ENCODE measurements around the gene ADGRA3. TPM values are rescaled to one million over a fixed set of nuclear protein-coding genes. Genes with fewer than 3 reads are reported as not detected.
A peak's percentile ranks its signal among the peaks of the same experiment; 100 is the strongest.

Gene ADGRA3
- total RNA-seq, 2 donors from 2014 or later: 51.8 to 54.9 TPM

- Histone ChIP-seq H3K9me3 (ENCODE audit: control insufficient read depth, low read length) (no peaks in the 10 kb centered on the region), H3K27me3 (ENCODE audit: control insufficient read depth, insufficient read depth, low read length, poor library complexity, severe bottlenecking) (no peaks in the 10 kb centered on the region), H3K9ac (ENCODE audit: extremely low read depth, low read length, poor library complexity, severe bottlenecking) (no peak overlapping the region), H3K27ac (ENCODE audit: low read depth, low read length) (no peak overlapping the region), H3K4me3 (ENCODE audit: low read length) (no peak overlapping the region), H3K36me3 (ENCODE audit: control insufficient read depth, insufficient read depth, low read length) (no peaks in the 10 kb centered on the region), H3K4me1 (ENCODE audit: control insufficient read depth, insufficient read depth, low read length) (peaks cover 7% of the 10 kb centered on the region)
- Mint-ChIP-seq H3K27ac (no peak overlapping the region), H3K9me3 (no peaks in the 10 kb centered on the region), H3K4me3 (no peak overlapping the region), H3K4me1 (peaks cover 33% of the 10 kb centered on the region), H3K36me3 (ENCODE audit: low read depth) (peaks cover 2% of the 10 kb centered on the region), H3K27me3 (ENCODE audit: insufficient read depth) (no peaks in the 10 kb centered on the region)
- TF ChIP-seq CTCF (conservative IDR thresholded peaks at IDR 0.05): no peak
- WGBS, 2 experiments (ENCODE audit: insufficient coverage in 1 of 2, insufficient read length in 1 of 2): 80 to 100% methylated on average over 1 of the region's 1 CpG
- no peak for DNase-seq
Measured at GRCh38 chr4:22510750-22511149, 5.1 kb downstream of the ADGRA3 start.

GRCh38 chr4:22508376-22508775, 7.5 kb downstream of the ADGRA3 start:
- H3K27me3 ChIP-seq (ENCODE audit: control insufficient read depth, insufficient read depth, low read length, poor library complexity, severe bottlenecking): no peaks in the 10 kb centered on the region
- Mint-ChIP-seq H3K36me3 (ENCODE audit: low read depth) (peaks cover 2% of the 10 kb centered on the region), H3K4me1 (peaks cover 34% of the 10 kb centered on the region), H3K27ac (no peak overlapping the region), H3K4me3 (no peak overlapping the region), H3K9me3 (no peaks in the 10 kb centered on the region), H3K27me3 (ENCODE audit: insufficient read depth) (no peaks in the 10 kb centered on the region)
- no peak overlapping the region for H3K27ac ChIP-seq (ENCODE audit: low read depth, low read length)
- no peak overlapping the region for H3K9ac ChIP-seq (ENCODE audit: extremely low read depth, low read length, poor library complexity, severe bottlenecking)
- WGBS, 2 experiments (ENCODE audit: insufficient coverage in 1 of 2, insufficient read length in 1 of 2): 89 to 100% methylated on average over 2 to 3 of the region's 3 CpGs
- no peaks in the 10 kb centered on the region for H3K36me3 ChIP-seq (ENCODE audit: control insufficient read depth, insufficient read depth, low read length)
- no peak overlapping the region for H3K4me3 ChIP-seq (ENCODE audit: low read length)
- no peak for TF ChIP-seq CTCF (conservative IDR thresholded peaks at IDR 0.05)
- no peaks in the 10 kb centered on the region for H3K9me3 ChIP-seq (ENCODE audit: control insufficient read depth, low read length)
- DNase-seq: no peak
- H3K4me1 ChIP-seq (ENCODE audit: control insufficient read depth, insufficient read depth, low read length): peaks cover 7% of the 10 kb centered on the region

GRCh38 chr4:22504922-22505321, 10.9 kb downstream of the ADGRA3 start:
- Histone ChIP-seq H3K9ac (ENCODE audit: extremely low read depth, low read length, poor library complexity, severe bottlenecking) (no peak overlapping the region), H3K27ac (ENCODE audit: low read depth, low read length) (peak overlapping the region; percentile 36), H3K27me3 (ENCODE audit: control insufficient read depth, insufficient read depth, low read length, poor library complexity, severe bottlenecking) (no peaks in the 10 kb centered on the region), H3K4me3 (ENCODE audit: low read length) (no peak overlapping the region), H3K9me3 (ENCODE audit: control insufficient read depth, low read length) (no peaks in the 10 kb centered on the region), H3K36me3 (ENCODE audit: control insufficient read depth, insufficient read depth, low read length) (no peaks in the 10 kb centered on the region), H3K4me1 (ENCODE audit: control insufficient read depth, insufficient read depth, low read length) (peaks cover 12% of the 10 kb centered on the region)
- TF ChIP-seq CTCF (conservative IDR thresholded peaks at IDR 0.05): no peak
- no peak overlapping the region for H3K4me3 Mint-ChIP-seq
- 83 to 95% methylated on average over 3 to 4 of the region's 4 CpGs for WGBS, 2 experiments (ENCODE audit: insufficient coverage in 1 of 2, insufficient read length in 1 of 2)
- H3K27ac Mint-ChIP-seq: no peak overlapping the region
- H3K27me3 Mint-ChIP-seq (ENCODE audit: insufficient read depth): no peaks in the 10 kb centered on the region
- H3K4me1 Mint-ChIP-seq: peaks cover 50% of the 10 kb centered on the region
- H3K9me3 Mint-ChIP-seq: no peaks in the 10 kb centered on the region
- no peak for DNase-seq
- H3K36me3 Mint-ChIP-seq (ENCODE audit: low read depth): no peaks in the 10 kb centered on the region
